K562 (cell line): ENCODE measurements around the gene TMED6. TPM values are rescaled to one million over a fixed set of nuclear protein-coding genes. Genes with fewer than 3 reads are reported as not detected.

ENCODE experiments used
- ATAC-seq: fragments of 200-7000 bp; cut with Tn5 transposase; 3 replicates; pipeline ENCODE4 v1.9.1; 2020; ENCODE audit warnings: moderate library complexity
- BruUV-seq: library from RNA; stranded (reverse); fragments of 400-500 nt; replicated peaks from 2 replicates; lab custom pipeline; 2021; lab: Mats Ljungman, UMichigan
- CTCF ChIA-PET: fragments of 300-600 bp; formaldehyde crosslinking; extraction: SDS; loops from one replicate; lab custom pipeline; 2021; ENCODE audit warnings: low intra/inter-chr PET ratio; lab: Yijun Ruan, JAX
- POLR2A ChIA-PET: fragments of 300-600, 350-650 bp; sonication (Branson Sonifier 250); formaldehyde crosslinking; extraction: SDS; loops from one replicate; lab custom pipeline; 2021; ENCODE audit warnings: antibody characterized with exemption, inconsistent platforms; lab: Yijun Ruan, JAX
- DNase-seq, 4 experiments: peaks; one replicate each; pipeline versions ENCODE4 v3.0.0 to v3.0.0-alpha.2; 2011 to 2018; ENCODE audit warnings: low spot score in 3 of 4, mixed read lengths in 3 of 4; ENCODE audit errors: extremely low read depth in 1 of 4
- FAIRE-seq: peaks from 2 replicates; lab custom pipeline; 2011; peaks lifted over from hg19 to GRCh38; lab: Jason Lieb, UNC
- H2AFZ ChIP-seq: 2 replicates; pipeline ENCODE4 v1.6.0; 2011; ENCODE audit warnings: low read depth, low read length, control low read depth, inconsistent platforms
- H3K27ac ChIP-seq: fragments of 200-600 bp; 3 replicates; pipeline ENCODE4 v1.8.0; 2011; ENCODE audit warnings: low read depth, mild to moderate bottlenecking, control low read depth, inconsistent platforms, low read length, moderate library complexity, mixed read lengths; ENCODE audit errors: extremely low read depth
- H3K27me3 ChIP-seq, 2 experiments: fragments of 300-600 bp in 1 of 2; 2 replicates in 1 of 2; 3 replicates in 1 of 2; pipeline versions ENCODE4 v1.6.0 to v1.8.0; 2011; ENCODE audit warnings: inconsistent platforms in 2 of 2, low read length in 2 of 2, mild to moderate bottlenecking in 1 of 2, mixed read lengths in 1 of 2, moderate library complexity in 1 of 2; ENCODE audit not compliant: control insufficient read depth in 2 of 2, insufficient read depth in 2 of 2
- H3K36me3 ChIP-seq: fragments of 300-600 bp; 3 replicates; pipeline ENCODE4 v1.8.0; 2011; ENCODE audit warnings: mild to moderate bottlenecking, low read length, inconsistent platforms; ENCODE audit not compliant: control insufficient read depth, insufficient read depth
- H3K4me1 ChIP-seq, 2 experiments: fragments of 200-600 bp in 1 of 2; replicated peaks in 1 of 2; 2 replicates in 1 of 2; 3 replicates in 1 of 2; pipeline versions ENCODE4 v1.5.1 to v1.8.0; 2011; ENCODE audit warnings: inconsistent platforms in 2 of 2, low read length in 2 of 2, mild to moderate bottlenecking in 1 of 2, mixed read lengths in 1 of 2, moderate library complexity in 1 of 2; ENCODE audit not compliant: control insufficient read depth in 2 of 2, insufficient read depth in 2 of 2
- H3K4me2 ChIP-seq: 2 replicates; pipeline ENCODE4 v1.6.1; 2011; ENCODE audit warnings: low read length, control low read depth, inconsistent platforms, mixed read lengths; ENCODE audit not compliant: insufficient read depth
- H3K4me3 ChIP-seq: fragments of 200-600 bp; sonication (generic), shearing (Covaris generic); 2 replicates; pipeline ENCODE4 v1.5.1; 2016; ENCODE audit warnings: control low read depth, inconsistent platforms
- H3K79me2 ChIP-seq: fragments of 200-600 bp; 3 replicates; pipeline ENCODE4 v1.8.0; 2011; ENCODE audit warnings: low read length, inconsistent platforms; ENCODE audit not compliant: control insufficient read depth, insufficient read depth
- H3K9ac ChIP-seq, 2 experiments: 2 replicates each; pipeline versions ENCODE4 v1.6.0 to v1.6.1; 2011; ENCODE audit warnings: low read depth in 2 of 2, low read length in 2 of 2, control low read depth in 1 of 2, inconsistent platforms in 1 of 2, mild to moderate bottlenecking in 1 of 2, mixed read lengths in 1 of 2; ENCODE audit not compliant: insufficient read depth in 1 of 2
- H3K9me1 ChIP-seq: one replicate; pipeline ENCODE4 v1.6.0; 2011; ENCODE audit warnings: inconsistent platforms, mild to moderate bottlenecking, low read length, moderate library complexity; ENCODE audit not compliant: control insufficient read depth, insufficient read depth
- H3K9me3 ChIP-seq: replicated peaks from 2 replicates; pipeline ENCODE4 v1.5.1; 2011; ENCODE audit warnings: low read depth, low read length, inconsistent platforms; ENCODE audit not compliant: control insufficient read depth, insufficient read depth
- H4K20me1 ChIP-seq: replicated peaks from 2 replicates; pipeline ENCODE4 v1.6.1; 2011; ENCODE audit warnings: low read length, inconsistent platforms, mixed read lengths; ENCODE audit not compliant: control insufficient read depth, insufficient read depth
- CBFA2T3 ChIP-seq: fragments of 450-650 bp; IDR thresholded peaks from 2 replicates; pipeline ENCODE4 v1.6.1; 2017
- CBX8 ChIP-seq: fragments of 200-600 bp; sonication (generic); IDR thresholded peaks from 2 replicates; pipeline ENCODE4 v1.6.1; 2012; ENCODE audit warnings: borderline replicate concordance, mixed run types, low read depth, mild to moderate bottlenecking, moderate library complexity, mixed read lengths, low read length, control low read depth, inconsistent platforms; ENCODE audit not compliant: poor library complexity, severe bottlenecking; ENCODE audit errors: extremely low read depth
- KAT8 ChIP-seq: fragments of 450-650 bp; IDR thresholded peaks from 2 replicates; pipeline ENCODE4 v1.6.1; 2016; ENCODE audit warnings: low read depth, mild to moderate bottlenecking
- NCOA1 ChIP-seq: fragments of 450-650 bp; IDR thresholded peaks from 2 replicates; pipeline ENCODE4 v1.6.1; 2016; ENCODE audit warnings: low read depth
- PPARD ChIP-seq: fragments of 250-450 bp; sonication (Bioruptor Pico); IDR thresholded peaks from 2 replicates; pipeline ENCODE4 v1.8.0; 2022; ENCODE audit warnings: inconsistent platforms, mild to moderate bottlenecking, moderate library complexity
- RBM14 ChIP-seq: fragments of 200-400 bp; formaldehyde crosslinking; IDR thresholded peaks from 2 replicates; pipeline ENCODE4 v1.6.1; 2018; ENCODE audit warnings: low read depth, mild to moderate bottlenecking, low read length, moderate library complexity, borderline replicate concordance; ENCODE audit not compliant: insufficient read depth
- SOX6 ChIP-seq: fragments of 450-650 bp; IDR thresholded peaks from 2 replicates; pipeline ENCODE4 v1.6.1; 2014; ENCODE audit warnings: mild to moderate bottlenecking
- TAL1 ChIP-seq: fragments of 450-650 bp; IDR thresholded peaks from 2 replicates; pipeline ENCODE4 v1.6.1; 2016; ENCODE audit warnings: mild to moderate bottlenecking
- ZNF57 ChIP-seq: fragments of 450-650 bp; formaldehyde crosslinking; IDR thresholded peaks from 2 replicates; pipeline ENCODE4 v1.4.0; 2020; ENCODE audit warnings: mild to moderate bottlenecking, moderate library complexity
- ZNF589 ChIP-seq: fragments of 200-800 bp; sonication (Bioruptor generic); IDR thresholded peaks from 2 replicates; pipeline ENCODE4 v1.6.1; 2016; ENCODE audit warnings: low read depth, missing genetic modification characterization, missing compliant biosample characterization
- WGBS: fragments of 100-300 bp; shearing (Covaris generic); methylation state at CpG from one replicate; pipeline ENCODE4 v1.1.6; 2016; ENCODE audit warnings: low coverage, mixed read lengths; ENCODE audit not compliant: insufficient coverage; ENCODE audit errors: missing lambda C conversion rate; 5-methylcytosine and 5-hydroxymethylcytosine counted together
- in situ Hi-C: fragments of 300-500 bp; cut with MboI; formaldehyde crosslinking; loops from 4 replicates; pipeline ENCODE4 v1.15.0; 2018; ENCODE audit warnings: inconsistent platforms, mixed read lengths
- intact Hi-C: fragments of 100-400 bp; cut with micrococcal nuclease; formaldehyde crosslinking; loops from 2 replicates; pipeline ENCODE4 v1.14.2; 2022
- polyA plus RNA-seq, 8 experiments: library from polyadenylated mRNA; depleted of rRNA in 4 of 8; stranded (reverse) in 5 of 8; unstranded in 3 of 8; fragments of >200 nt; fragmentation: Nextera tagmentation in 2 of 8; fragmentation: Illumina TruSeq in 1 of 8; extraction: Ambion mirVana in 2 of 8; extraction: Trizol in 1 of 8; gene quantifications; 2 replicates each; pipeline versions ENCODE4 v1.2.1 to v1.2.3, GENCODE V29; 2011 to 2014; ENCODE audit warnings: inconsistent platforms in 1 of 8, missing spikeins in 1 of 8
- total RNA-seq, 7 experiments: library from RNA; depleted of rRNA in 6 of 7; stranded (reverse); fragments of >200 nt in 6 of 7; fragmentation: Illumina TruSeq in 2 of 7; extraction: Trizol in 2 of 7; gene quantifications; 2 replicates each; pipeline versions ENCODE4 v1.2.1 to v1.2.3, GENCODE V29; 2011 to 2021; ENCODE audit warnings: low replicate concordance in 1 of 7
- TF ChIP-seq, protein P1 (sequence below): fragments of 450-650 bp; IDR thresholded peaks from 2 replicates; pipeline ENCODE4 v1.6.1; 2016; ENCODE audit warnings: mild to moderate bottlenecking

The TMED6 gene
- total and polyA plus RNA-seq, 9 of the 15 experiments (the other 6 are each of a cell fraction or from before 2014, with no cell fraction given) = 0.14 to 0.45 (median 0.25) TPM; not detected in 2

GRCh38 chr16:69371564-69371963 is 20.0 kb upstream of the TMED6 start (continued):
- TF ChIP-seq PPARD (no peak), ZNF589 (CRISPR knock-in tag) (no peak), KAT8 (no peak), RBM14 (no peak), ZNF57 (CRISPR knock-in tag) (no peak)
- TF ChIP-seq, protein P1, sequence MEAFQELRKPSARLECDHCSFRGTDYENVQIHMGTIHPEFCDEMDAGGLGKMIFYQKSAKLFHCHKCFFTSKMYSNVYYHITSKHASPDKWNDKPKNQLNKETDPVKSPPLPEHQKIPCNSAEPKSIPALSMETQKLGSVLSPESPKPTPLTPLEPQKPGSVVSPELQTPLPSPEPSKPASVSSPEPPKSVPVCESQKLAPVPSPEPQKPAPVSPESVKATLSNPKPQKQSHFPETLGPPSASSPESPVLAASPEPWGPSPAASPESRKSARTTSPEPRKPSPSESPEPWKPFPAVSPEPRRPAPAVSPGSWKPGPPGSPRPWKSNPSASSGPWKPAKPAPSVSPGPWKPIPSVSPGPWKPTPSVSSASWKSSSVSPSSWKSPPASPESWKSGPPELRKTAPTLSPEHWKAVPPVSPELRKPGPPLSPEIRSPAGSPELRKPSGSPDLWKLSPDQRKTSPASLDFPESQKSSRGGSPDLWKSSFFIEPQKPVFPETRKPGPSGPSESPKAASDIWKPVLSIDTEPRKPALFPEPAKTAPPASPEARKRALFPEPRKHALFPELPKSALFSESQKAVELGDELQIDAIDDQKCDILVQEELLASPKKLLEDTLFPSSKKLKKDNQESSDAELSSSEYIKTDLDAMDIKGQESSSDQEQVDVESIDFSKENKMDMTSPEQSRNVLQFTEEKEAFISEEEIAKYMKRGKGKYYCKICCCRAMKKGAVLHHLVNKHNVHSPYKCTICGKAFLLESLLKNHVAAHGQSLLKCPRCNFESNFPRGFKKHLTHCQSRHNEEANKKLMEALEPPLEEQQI = no peak

DNA sequence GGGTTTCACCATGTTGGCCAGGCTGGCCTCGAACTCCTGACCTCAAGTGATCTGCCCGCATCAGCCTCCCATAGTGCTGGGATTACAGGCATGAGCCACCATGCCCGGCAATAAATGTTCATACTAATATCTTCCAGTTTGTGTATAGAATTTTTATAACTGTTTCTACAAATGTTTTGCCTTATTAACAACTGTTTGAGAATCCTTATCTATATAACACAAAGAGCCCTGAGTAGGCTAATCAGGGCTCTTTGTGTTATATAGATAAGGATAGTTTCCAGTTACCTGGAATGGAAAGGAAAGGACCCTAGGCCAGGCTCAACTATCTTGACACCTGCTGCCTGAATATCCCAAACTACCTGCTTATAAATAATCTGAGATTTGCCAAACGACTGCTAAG is 17.3 kb upstream of the TMED6 start:
- intact Hi-C loops = no loop called here
- H3K4me3 ChIP-seq = no peak overlapping the region
- no peak for TF ChIP-seq NCOA1
- no peak for TF ChIP-seq CBX8
- TF ChIP-seq SOX6 = peak; percentile 22; the same call in 1 of the 2 replicates
- peak; percentile 33; the same call in 1 of the 2 replicates for TF ChIP-seq CBFA2T3
- TF ChIP-seq TAL1 = peak; percentile 43; the same call in 1 of the 2 replicates
- ATAC-seq = no peak
- H3K27ac ChIP-seq = no peak overlapping the region; the same call in 2 of the 3 replicates
- no peaks in the 10 kb centered on the region for H3K9me1 ChIP-seq
- WGBS = 84% methylated on average over 4 of the region's 4 CpGs
- no peak for DNase-seq
- H3K9me3 ChIP-seq = no peaks in the 10 kb centered on the region
- H3K4me2 ChIP-seq = no peak overlapping the region
- in situ Hi-C loops = no loop called here
- H3K27me3 ChIP-seq = no peaks in the 10 kb centered on the region
- FAIRE-seq = no peak
- peaks cover 94% of the 10 kb centered on the region for H3K36me3 ChIP-seq
- CTCF ChIA-PET = no interaction called here
- H3K4me1 ChIP-seq = peaks cover 0 to 10% of the 10 kb centered on the region in 2 experiments; a peak in 2 of 5 replicates
- POLR2A ChIA-PET = no interaction called here
- no TSS peak for BruUV-seq
- H3K79me2 ChIP-seq = peaks cover 2% of the 10 kb centered on the region; the same call in 2 of the 3 replicates
- H4K20me1 ChIP-seq = 0 out of 2 replicates have a peak, but pooled peaks cover 3% of the 10 kb centered on the region
- no peak overlapping the region for H2AFZ ChIP-seq
- no peak overlapping the region for H3K9ac ChIP-seq
